HG03045 (cell line): ENCODE results near the gene UBXN2A.

Source experiments
- ATAC-seq: cut with Tn5 transposase; IDR thresholded peaks from one replicate; pipeline ENCODE4 v1.9.1; 2021; ENCODE audit warnings: mild to moderate bottlenecking, moderate library complexity; ENCODE audit not compliant: unreplicated experiment

Gene UBXN2A

GRCh38 chr2:23939987-23940717 is at the start of gene UBXN2A:
Gene UBXN2A, plus strand, starts transcription at chr2:23940463. Its CDS starts 17,852 bp downstream, at chr2:23958315.
- ATAC-seq = peak; percentile 81

- ATAC-seq = no peak
Measured at GRCh38 chr2:23900133-23900532, 40.1 kb upstream of the UBXN2A start.

- no peak for ATAC-seq
Measured at GRCh38 chr2:23900541-23901322, 39.5 kb upstream of the UBXN2A start.

GRCh38 chr2:23901966-23902846 is 38.1 kb upstream of the UBXN2A start:
- no peak for ATAC-seq

- ATAC-seq = no peak
Measured at GRCh38 chr2:23903034-23903433, 37.2 kb upstream of the UBXN2A start.

GRCh38 chr2:23904215-23904614 is 36.0 kb upstream of the UBXN2A start:
- ATAC-seq = no peak

- no peak for ATAC-seq
Measured at GRCh38 chr2:23904692-23905091, 35.6 kb upstream of the UBXN2A start.

- no peak for ATAC-seq
Measured at GRCh38 chr2:23905155-23905554, 35.1 kb upstream of the UBXN2A start.

- no peak for ATAC-seq
Measured at GRCh38 chr2:23912054-23912453, 28.2 kb upstream of the UBXN2A start.

- no peak for ATAC-seq
Measured at GRCh38 chr2:23915327-23915726, 24.9 kb upstream of the UBXN2A start.

GRCh38 chr2:23916727-23917405 is 23.4 kb upstream of the UBXN2A start:
- ATAC-seq = no peak

- no peak for ATAC-seq
Measured at GRCh38 chr2:23918837-23919489, 21.3 kb upstream of the UBXN2A start.

- ATAC-seq = no peak
Measured at GRCh38 chr2:23924589-23925359, 15.5 kb upstream of the UBXN2A start.

- ATAC-seq = peak; percentile 48
Measured at GRCh38 chr2:23925702-23926289, 14.5 kb upstream of the UBXN2A start.

GRCh38 chr2:23926290-23926749 is 13.9 kb upstream of the UBXN2A start:
- peak; percentile 31 for ATAC-seq

- ATAC-seq = peak; percentile 80
Measured at GRCh38 chr2:23926750-23927571, 13.3 kb upstream of the UBXN2A start, which contains the start of gene ATAD2B. Gene ATAD2B, minus strand, starts transcription at chr2:23927123. Its CDS starts 353 bp downstream, at chr2:23926770.

- no peak for ATAC-seq
Measured at GRCh38 chr2:23934259-23934658, 6.0 kb upstream of the UBXN2A start.
